ENCODE measurements around the gene NACC2. TPM values are rescaled to one million over a fixed set of nuclear protein-coding genes. Genes with fewer than 3 reads are reported as not detected.

The NACC2 gene
- total and polyA plus RNA-seq, 2 donors (not counting 3 experiments of a cell fraction or from before 2014, with no cell fraction given) = 15.8 to 27.1 TPM

DNA sequence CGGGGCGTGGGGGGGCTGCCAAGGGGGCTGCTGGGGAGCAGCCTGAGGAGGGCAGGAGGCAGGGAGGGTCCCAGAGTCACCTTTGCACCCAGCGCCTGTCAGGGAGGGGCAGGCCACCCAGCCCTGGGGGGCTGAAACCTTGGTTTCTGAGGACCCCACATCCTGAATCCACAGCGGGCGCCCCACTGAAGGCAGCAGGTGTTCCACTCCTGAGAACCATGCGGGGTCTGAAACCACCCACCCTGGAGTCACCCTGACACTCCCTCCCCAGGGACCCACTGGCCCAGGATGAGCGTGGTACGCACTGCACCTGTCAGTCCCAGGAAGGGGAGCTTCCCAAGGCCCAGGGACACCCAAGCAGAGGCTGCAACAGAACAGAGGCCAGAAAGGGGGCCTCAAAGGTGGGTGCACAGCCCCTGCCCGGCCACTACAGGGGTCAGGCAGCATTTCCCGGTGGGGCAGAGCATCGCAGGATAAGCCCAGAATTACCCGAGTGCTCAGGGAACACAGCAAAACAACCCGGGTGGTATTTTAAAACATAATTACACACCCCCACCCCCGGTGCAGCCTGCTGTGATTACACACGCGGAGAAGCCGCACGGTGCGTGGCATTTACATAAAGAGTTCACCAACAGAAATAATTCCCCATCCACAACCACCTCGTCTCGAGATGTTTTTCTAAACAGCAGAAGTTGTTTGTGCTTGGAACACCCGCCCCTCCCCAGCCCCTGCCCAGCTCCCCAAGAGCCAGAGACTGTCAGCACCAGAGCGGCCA lies 76.6 kb downstream of the NACC2 start:
- H3K79me2 ChIP-seq (ENCODE audit: control insufficient read depth, insufficient read depth, low read length) = peaks cover 25% of the 10 kb centered on the region
- no peak overlapping the region for H3K27ac ChIP-seq (ENCODE audit: insufficient read depth, low read depth, low read length)
- no peak overlapping the region for H3K9ac ChIP-seq (replicated peaks; ENCODE audit: extremely low read depth, insufficient read depth, low read length)
- no peaks in the 10 kb centered on the region for H3K9me3 ChIP-seq (replicated peaks; ENCODE audit: control insufficient read depth, insufficient read depth, low read length)
- H2AFZ ChIP-seq (ENCODE audit: low read depth, low read length) = no peak overlapping the region
- no peak overlapping the region for H3K4me2 ChIP-seq (ENCODE audit: insufficient read depth, low read length)
- dilution Hi-C loops (cut with MboI; ENCODE audit: extremely low pct_ligation_motif_present, low sequenced_read_pairs) (no loop called here), intact Hi-C loops (cut with micrococcal nuclease) (no loop called here)
- no peaks in the 10 kb centered on the region for H3K4me1 ChIP-seq (ENCODE audit: control insufficient read depth, extremely low read depth, insufficient read depth, low read length)
- TF ChIP-seq, protein P1, sequence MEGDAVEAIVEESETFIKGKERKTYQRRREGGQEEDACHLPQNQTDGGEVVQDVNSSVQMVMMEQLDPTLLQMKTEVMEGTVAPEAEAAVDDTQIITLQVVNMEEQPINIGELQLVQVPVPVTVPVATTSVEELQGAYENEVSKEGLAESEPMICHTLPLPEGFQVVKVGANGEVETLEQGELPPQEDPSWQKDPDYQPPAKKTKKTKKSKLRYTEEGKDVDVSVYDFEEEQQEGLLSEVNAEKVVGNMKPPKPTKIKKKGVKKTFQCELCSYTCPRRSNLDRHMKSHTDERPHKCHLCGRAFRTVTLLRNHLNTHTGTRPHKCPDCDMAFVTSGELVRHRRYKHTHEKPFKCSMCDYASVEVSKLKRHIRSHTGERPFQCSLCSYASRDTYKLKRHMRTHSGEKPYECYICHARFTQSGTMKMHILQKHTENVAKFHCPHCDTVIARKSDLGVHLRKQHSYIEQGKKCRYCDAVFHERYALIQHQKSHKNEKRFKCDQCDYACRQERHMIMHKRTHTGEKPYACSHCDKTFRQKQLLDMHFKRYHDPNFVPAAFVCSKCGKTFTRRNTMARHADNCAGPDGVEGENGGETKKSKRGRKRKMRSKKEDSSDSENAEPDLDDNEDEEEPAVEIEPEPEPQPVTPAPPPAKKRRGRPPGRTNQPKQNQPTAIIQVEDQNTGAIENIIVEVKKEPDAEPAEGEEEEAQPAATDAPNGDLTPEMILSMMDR (IDR thresholded peaks at IDR 0.05; ENCODE audit: extremely low read depth in 1 of 2, insufficient read depth in 1 of 2, low read depth in 1 of 2, low read length in 2 of 2) = no peak
- TF ChIP-seq MYC (IDR thresholded peaks at IDR 0.05; ENCODE audit: low read depth, low read length) (no peak), GATA2 (IDR thresholded peaks at IDR 0.05; ENCODE audit: insufficient read depth, insufficient read length, low read depth, low read length) (no peak), JUN (IDR thresholded peaks at IDR 0.05; ENCODE audit: borderline replicate concordance, insufficient read depth, insufficient read length, low read depth) (no peak), POLR2A (IDR thresholded peaks at IDR 0.05; ENCODE audit: low read depth, low read length) (no peak), FOS (IDR thresholded peaks at IDR 0.05; ENCODE audit: borderline replicate concordance, insufficient read depth, low read length) (no peak)
- H3K27me3 ChIP-seq (ENCODE audit: control insufficient read depth in 2 of 2, insufficient read depth in 2 of 2, low read length in 2 of 2) = no peaks in the 10 kb centered on the region
- FAIRE-seq (no peak), DNase-seq (ENCODE audit: low read depth, low spot score) (no peak)
- POLR2A ChIA-PET = no interaction called here
- no peaks in the 10 kb centered on the region for H3K9me1 ChIP-seq (replicated peaks; ENCODE audit: control insufficient read depth, extremely low read depth, insufficient read depth, low read length)
- H3K36me3 ChIP-seq (ENCODE audit: control insufficient read depth in 2 of 2, extremely low read depth in 1 of 2, insufficient read depth in 2 of 2, low read length in 2 of 2) = no peaks in the 10 kb centered on the region
- H3K4me3 ChIP-seq (replicated peaks in 1 of 3; ENCODE audit: insufficient read depth in 1 of 3, low read depth in 1 of 3, low read length in 3 of 3) = no peak overlapping the region
- BruUV-seq (replicated peaks) = no TSS peak
- H4K20me1 ChIP-seq (replicated peaks; ENCODE audit: control insufficient read depth, extremely low read depth, insufficient read depth, low read length) = no peaks in the 10 kb centered on the region
- CTCF ChIA-PET = no interaction called here
